Hepatocyte (in vitro differentiated cells): ENCODE data around the gene KIF25. TPM values are rescaled to one million over a fixed set of nuclear protein-coding genes. Genes with fewer than 3 reads are reported as not detected.
"Not testable (repeated sequence)": the region's sequence is repeated elsewhere in the genome, so short reads cannot be mapped to it uniquely, and the experiment has no call there.

ENCODE experiments used
- DNase-seq: peaks from one replicate; pipeline ENCODE4 v3.0.0-alpha.2; 2016; ENCODE audit warnings: low spot score
- H2AFZ ChIP-seq: fragments of 200-600 bp; sonication (generic); 2 replicates; pipeline ENCODE4 v1.6.0; 2016; ENCODE audit warnings: antibody characterized with exemption, mild to moderate bottlenecking
- H3K27ac ChIP-seq: fragments of 200-600 bp; sonication (generic); 2 replicates; pipeline ENCODE4 v1.5.1; 2016; ENCODE audit warnings: mild to moderate bottlenecking
- H3K27me3 ChIP-seq: fragments of 200-600 bp; sonication (generic); 2 replicates; pipeline ENCODE4 v1.6.1; 2016
- H3K36me3 ChIP-seq: fragments of 200-600 bp; sonication (generic); replicated peaks from 2 replicates; pipeline ENCODE4 v1.5.1; 2016; ENCODE audit warnings: low read depth; ENCODE audit not compliant: insufficient read depth
- H3K4me1 ChIP-seq: fragments of 200-600 bp; sonication (generic); 2 replicates; pipeline ENCODE4 v1.5.1; 2016; ENCODE audit warnings: mild to moderate bottlenecking, moderate library complexity; ENCODE audit not compliant: insufficient read depth
- H3K4me2 ChIP-seq: fragments of 200-600 bp; sonication (generic); 2 replicates; pipeline ENCODE4 v1.6.0; 2016
- H3K4me3 ChIP-seq: fragments of 200-600 bp; sonication (generic); 2 replicates; pipeline ENCODE4 v1.5.1; 2016; ENCODE audit warnings: mild to moderate bottlenecking
- H3K79me2 ChIP-seq: fragments of 200-600 bp; sonication (generic); 2 replicates; pipeline ENCODE4 v1.6.0; 2017; ENCODE audit warnings: mild to moderate bottlenecking
- H3K9me2 ChIP-seq: fragments of 200-600 bp; sonication (generic); replicated peaks from 2 replicates; pipeline ENCODE4 v1.6.0; 2017; ENCODE audit warnings: mild to moderate bottlenecking; ENCODE audit not compliant: insufficient read depth
- H3K9me3 ChIP-seq: fragments of 200-600 bp; sonication (generic); 2 replicates; pipeline ENCODE4 v1.5.1; 2016; ENCODE audit warnings: low read depth, mild to moderate bottlenecking
- H4K20me1 ChIP-seq: fragments of 200-600 bp; sonication (generic); 2 replicates; pipeline ENCODE4 v1.6.0; 2016; ENCODE audit warnings: mild to moderate bottlenecking; ENCODE audit not compliant: insufficient read depth, poor library complexity, severe bottlenecking
- EZH2 ChIP-seq: fragments of 200-600 bp; sonication (generic); IDR thresholded peaks from 2 replicates; pipeline ENCODE4 v1.6.1; 2016; ENCODE audit warnings: antibody characterized with exemption, mild to moderate bottlenecking, borderline replicate concordance
- EZH2phosphoT487 ChIP-seq: fragments of 200-600 bp; sonication (generic); IDR thresholded peaks from one replicate; pipeline ENCODE4 v1.6.1; 2018; ENCODE audit warnings: antibody characterized with exemption, mild to moderate bottlenecking, low read depth, moderate library complexity; ENCODE audit not compliant: unreplicated experiment, severe bottlenecking
- WGBS: methylation state at CpG from one replicate; pipeline ENCODE4 v1.1.6; 2016; ENCODE audit warnings: low lambda C conversion rate; ENCODE audit errors: missing lambda C conversion rate; 5-methylcytosine and 5-hydroxymethylcytosine counted together
- polyA plus RNA-seq: library from polyadenylated mRNA; unstranded; fragments of >200 nt; fragmentation: Nextera tagmentation; extraction: Ambion mirVana; gene quantifications from 2 replicates; pipeline ENCODE4 v1.2.1, GENCODE V29; 2016
- total RNA-seq: library from RNA; depleted of rRNA; stranded (reverse); fragments of >200 nt; gene quantifications from 2 replicates; pipeline ENCODE4 v1.2.3, GENCODE V29; 2014
- TF ChIP-seq, protein P1 (sequence below): fragments of 200-600 bp; sonication (generic); IDR thresholded peaks from 2 replicates; pipeline ENCODE4 v1.5.1; 2016; ENCODE audit warnings: antibody characterized with exemption, mild to moderate bottlenecking; ENCODE audit not compliant: poor library complexity

The KIF25 gene
- total and polyA plus RNA-seq, 2 experiments from 2014 or later, result 0.40 TPM; not detected in 1

DNA sequence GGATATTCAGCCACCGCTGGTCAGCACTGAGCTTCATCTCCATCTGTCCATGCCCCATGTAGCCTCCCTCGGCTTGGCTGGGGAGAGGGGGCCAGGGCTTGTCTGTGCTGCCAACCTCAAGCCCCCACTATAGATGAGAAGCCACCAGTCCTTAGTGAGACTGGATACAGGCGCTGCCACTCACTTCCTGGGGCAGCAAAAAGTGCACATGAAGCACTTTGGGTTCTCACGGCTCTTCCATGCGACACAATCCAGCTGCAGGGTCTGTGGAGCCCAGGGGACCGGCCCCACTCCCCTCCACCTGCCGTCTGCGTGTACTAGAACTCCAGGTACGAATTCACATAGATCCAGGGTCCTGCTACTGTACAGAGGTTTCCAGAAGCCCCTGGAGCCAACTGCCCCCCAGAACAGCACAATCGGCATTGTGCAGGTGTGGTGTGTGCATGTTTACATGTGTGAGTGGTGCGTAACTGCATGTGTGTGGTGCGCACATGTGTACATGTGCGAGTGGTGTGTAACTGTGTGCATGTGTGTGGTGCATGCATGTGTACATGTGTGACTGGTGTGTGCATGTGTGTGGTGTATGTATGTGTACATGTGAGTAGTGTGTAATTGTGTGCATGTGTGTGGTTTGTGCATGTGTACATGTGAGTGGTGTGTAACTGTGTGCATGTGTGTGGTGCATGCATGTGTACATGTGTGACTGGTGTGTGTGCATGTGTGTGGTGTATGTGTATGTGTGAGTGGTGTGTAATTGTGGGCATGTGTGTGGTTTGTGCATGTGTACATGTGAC is 76.7 kb downstream of the KIF25 start:
- Histone ChIP-seq H3K27me3 (no peaks in the 10 kb centered on the region), H3K4me2 (no peak overlapping the region), H3K79me2 (no peaks in the 10 kb centered on the region), H3K4me1 (peaks cover under 1% of the 10 kb centered on the region), H2AFZ (no peak overlapping the region), H3K9me2 (no peaks in the 10 kb centered on the region), H3K27ac (no peak overlapping the region), H3K36me3 (no peaks in the 10 kb centered on the region), H4K20me1 (no peaks in the 10 kb centered on the region), H3K9me3 (no peaks in the 10 kb centered on the region), H3K4me3 (no peak overlapping the region)
- no peak for DNase-seq
- WGBS, result 83% methylated on average over 13 of the region's 13 CpGs
- no peak for TF ChIP-seq EZH2

GRCh38 chr6:168075216-168075615 is 77.7 kb downstream of the KIF25 start:
- WGBS, result 91% methylated on average over 11 of the region's 13 CpGs
- H3K27ac ChIP-seq, result no peak overlapping the region
- TF ChIP-seq EZH2phosphoT487, result no peak
- no peak for TF ChIP-seq EZH2
- TF ChIP-seq, protein P1, sequence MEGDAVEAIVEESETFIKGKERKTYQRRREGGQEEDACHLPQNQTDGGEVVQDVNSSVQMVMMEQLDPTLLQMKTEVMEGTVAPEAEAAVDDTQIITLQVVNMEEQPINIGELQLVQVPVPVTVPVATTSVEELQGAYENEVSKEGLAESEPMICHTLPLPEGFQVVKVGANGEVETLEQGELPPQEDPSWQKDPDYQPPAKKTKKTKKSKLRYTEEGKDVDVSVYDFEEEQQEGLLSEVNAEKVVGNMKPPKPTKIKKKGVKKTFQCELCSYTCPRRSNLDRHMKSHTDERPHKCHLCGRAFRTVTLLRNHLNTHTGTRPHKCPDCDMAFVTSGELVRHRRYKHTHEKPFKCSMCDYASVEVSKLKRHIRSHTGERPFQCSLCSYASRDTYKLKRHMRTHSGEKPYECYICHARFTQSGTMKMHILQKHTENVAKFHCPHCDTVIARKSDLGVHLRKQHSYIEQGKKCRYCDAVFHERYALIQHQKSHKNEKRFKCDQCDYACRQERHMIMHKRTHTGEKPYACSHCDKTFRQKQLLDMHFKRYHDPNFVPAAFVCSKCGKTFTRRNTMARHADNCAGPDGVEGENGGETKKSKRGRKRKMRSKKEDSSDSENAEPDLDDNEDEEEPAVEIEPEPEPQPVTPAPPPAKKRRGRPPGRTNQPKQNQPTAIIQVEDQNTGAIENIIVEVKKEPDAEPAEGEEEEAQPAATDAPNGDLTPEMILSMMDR, result no peak
- no peaks in the 10 kb centered on the region for H3K79me2 ChIP-seq
- no peaks in the 10 kb centered on the region for H4K20me1 ChIP-seq
- no peak for DNase-seq
- peaks cover 4% of the 10 kb centered on the region for H3K4me1 ChIP-seq
- H2AFZ ChIP-seq, result no peak overlapping the region
- H3K9me2 ChIP-seq, result no peaks in the 10 kb centered on the region
- no peaks in the 10 kb centered on the region for H3K9me3 ChIP-seq
- H3K4me3 ChIP-seq, result no peak overlapping the region
- H3K4me2 ChIP-seq, result no peak overlapping the region
- no peaks in the 10 kb centered on the region for H3K27me3 ChIP-seq
- no peaks in the 10 kb centered on the region for H3K36me3 ChIP-seq

DNA sequence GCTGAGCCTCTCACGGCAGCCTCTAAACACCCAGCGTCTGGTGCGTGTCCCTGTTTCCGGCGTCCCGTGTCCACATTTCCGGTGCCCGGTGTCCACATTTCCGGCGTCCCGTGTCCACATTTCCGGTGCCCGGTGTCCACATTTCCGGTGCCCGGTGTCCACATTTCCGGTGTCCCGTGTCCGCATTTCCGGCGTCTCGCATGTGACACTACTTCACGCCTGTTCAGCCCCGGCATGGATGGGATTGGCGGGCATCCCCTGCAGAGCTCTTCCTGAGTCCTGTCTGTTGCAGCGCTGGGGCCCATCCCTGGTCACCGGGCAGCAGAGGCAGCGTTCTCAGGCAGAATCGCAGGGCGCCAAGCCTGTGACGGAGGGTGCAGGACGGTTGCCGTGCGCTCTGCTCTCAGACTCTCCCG is 78.3 kb downstream of the KIF25 start:
- no peak overlapping the region for H3K27ac ChIP-seq
- no peaks in the 10 kb centered on the region for H3K9me3 ChIP-seq
- H4K20me1 ChIP-seq, result no peaks in the 10 kb centered on the region
- no peaks in the 10 kb centered on the region for H3K27me3 ChIP-seq
- H3K4me3 ChIP-seq, result no peak overlapping the region
- H3K4me2 ChIP-seq, result no peak overlapping the region
- no peak for DNase-seq
- peaks cover 4% of the 10 kb centered on the region for H3K4me1 ChIP-seq
- H3K79me2 ChIP-seq, result no peaks in the 10 kb centered on the region
- TF ChIP-seq EZH2 (no peak), EZH2phosphoT487 (no peak)
- TF ChIP-seq, protein P1, result no peak
- H3K36me3 ChIP-seq, result no peaks in the 10 kb centered on the region
- no peaks in the 10 kb centered on the region for H3K9me2 ChIP-seq
- no peak overlapping the region for H2AFZ ChIP-seq
- 93% methylated on average over 14 of the region's 34 CpGs for WGBS

DNA sequence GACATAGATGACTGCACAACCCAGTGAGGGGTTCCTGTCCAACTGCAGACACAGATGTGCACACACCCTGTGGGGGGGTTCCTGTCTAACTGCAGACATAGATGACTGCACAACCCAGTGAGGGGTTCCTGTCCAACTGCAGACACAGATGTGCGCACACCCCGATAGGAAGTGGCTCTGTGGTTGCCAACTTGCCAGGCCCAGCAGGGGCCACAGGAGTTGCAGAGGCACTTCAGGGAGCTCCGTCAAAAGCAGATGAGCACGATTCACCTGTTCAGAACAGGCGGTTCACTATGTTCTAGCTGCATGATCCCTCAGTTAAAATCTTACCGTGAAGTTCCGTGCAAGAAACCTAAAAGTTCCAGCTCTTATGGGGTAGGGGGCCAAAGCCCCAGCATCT is 79.9 kb downstream of the KIF25 start:
- H3K4me2 ChIP-seq, DNase-seq, H3K4me3 ChIP-seq, H3K27ac ChIP-seq, H3K36me3 ChIP-seq, H2AFZ ChIP-seq, H3K9me3 ChIP-seq, H3K79me2 ChIP-seq, H3K4me1 ChIP-seq, H3K27me3 ChIP-seq, H4K20me1 ChIP-seq, H3K9me2 ChIP-seq: not testable (repeated sequence)
- whole genome bisulfite sequencing, result 97% methylated on average over 7 of the region's 7 CpGs
